ENCODE measurements around the gene FAT1. TPM values are rescaled to one million over a fixed set of nuclear protein-coding genes. Genes with fewer than 3 reads are reported as not detected.

The FAT1 gene
- total RNA-seq, 1 donor from 2014 or later, result 408 TPM

DNA sequence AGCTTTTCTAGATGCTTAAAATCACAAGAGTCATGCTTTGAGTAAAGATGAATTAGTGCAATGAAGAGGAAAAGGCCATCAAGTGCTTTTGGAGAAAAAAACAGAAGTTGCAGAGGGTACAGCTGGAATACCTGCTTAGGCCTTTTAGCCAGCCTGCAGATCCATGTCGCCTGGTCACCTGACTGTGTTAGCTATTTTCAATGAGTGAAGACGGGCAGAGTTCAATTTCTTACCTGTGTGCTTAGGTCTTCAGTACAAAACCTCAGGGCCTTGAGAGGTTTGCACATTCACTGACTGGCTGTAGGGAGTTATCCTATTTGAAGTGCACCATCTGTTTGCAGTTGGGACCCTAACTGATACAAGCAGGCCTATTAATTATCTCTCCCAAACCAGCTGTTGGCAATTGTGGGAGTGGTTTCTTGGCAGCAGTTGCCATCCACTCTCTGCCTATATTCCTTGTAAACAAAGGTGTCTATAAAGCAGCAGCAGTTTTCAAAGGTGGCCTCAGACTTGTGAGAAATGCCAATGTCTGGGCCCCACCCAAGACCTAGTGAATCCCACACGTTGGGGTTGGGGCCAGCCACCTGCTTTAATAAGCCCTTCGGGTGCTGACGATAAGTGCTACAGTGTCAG is 16.3 kb upstream of the FAT1 start:
- Mint-ChIP-seq H3K9me3 (ENCODE audit: unreplicated experiment) (no peaks in the 10 kb centered on the region), H3K36me3 (ENCODE audit: unreplicated experiment) (no peaks in the 10 kb centered on the region), H3K27me3 (ENCODE audit: unreplicated experiment) (no peaks in the 10 kb centered on the region), H3K4me3 (ENCODE audit: unreplicated experiment) (no peak overlapping the region), H3K4me1 (ENCODE audit: unreplicated experiment) (peaks cover 18% of the 10 kb centered on the region), H3K27ac (ENCODE audit: unreplicated experiment) (no peak overlapping the region)
- TF ChIP-seq, protein P1, sequence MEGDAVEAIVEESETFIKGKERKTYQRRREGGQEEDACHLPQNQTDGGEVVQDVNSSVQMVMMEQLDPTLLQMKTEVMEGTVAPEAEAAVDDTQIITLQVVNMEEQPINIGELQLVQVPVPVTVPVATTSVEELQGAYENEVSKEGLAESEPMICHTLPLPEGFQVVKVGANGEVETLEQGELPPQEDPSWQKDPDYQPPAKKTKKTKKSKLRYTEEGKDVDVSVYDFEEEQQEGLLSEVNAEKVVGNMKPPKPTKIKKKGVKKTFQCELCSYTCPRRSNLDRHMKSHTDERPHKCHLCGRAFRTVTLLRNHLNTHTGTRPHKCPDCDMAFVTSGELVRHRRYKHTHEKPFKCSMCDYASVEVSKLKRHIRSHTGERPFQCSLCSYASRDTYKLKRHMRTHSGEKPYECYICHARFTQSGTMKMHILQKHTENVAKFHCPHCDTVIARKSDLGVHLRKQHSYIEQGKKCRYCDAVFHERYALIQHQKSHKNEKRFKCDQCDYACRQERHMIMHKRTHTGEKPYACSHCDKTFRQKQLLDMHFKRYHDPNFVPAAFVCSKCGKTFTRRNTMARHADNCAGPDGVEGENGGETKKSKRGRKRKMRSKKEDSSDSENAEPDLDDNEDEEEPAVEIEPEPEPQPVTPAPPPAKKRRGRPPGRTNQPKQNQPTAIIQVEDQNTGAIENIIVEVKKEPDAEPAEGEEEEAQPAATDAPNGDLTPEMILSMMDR (IDR thresholded peaks at IDR 0.05), result no peak
- DNase-seq (ENCODE audit: extremely low spot score, unreplicated experiment), result no peak

GRCh38 chr4:186739317-186739716 is 15.7 kb upstream of the FAT1 start:
- Mint-ChIP-seq H3K36me3 (ENCODE audit: unreplicated experiment) (no peaks in the 10 kb centered on the region), H3K27me3 (ENCODE audit: unreplicated experiment) (no peaks in the 10 kb centered on the region)

DNA sequence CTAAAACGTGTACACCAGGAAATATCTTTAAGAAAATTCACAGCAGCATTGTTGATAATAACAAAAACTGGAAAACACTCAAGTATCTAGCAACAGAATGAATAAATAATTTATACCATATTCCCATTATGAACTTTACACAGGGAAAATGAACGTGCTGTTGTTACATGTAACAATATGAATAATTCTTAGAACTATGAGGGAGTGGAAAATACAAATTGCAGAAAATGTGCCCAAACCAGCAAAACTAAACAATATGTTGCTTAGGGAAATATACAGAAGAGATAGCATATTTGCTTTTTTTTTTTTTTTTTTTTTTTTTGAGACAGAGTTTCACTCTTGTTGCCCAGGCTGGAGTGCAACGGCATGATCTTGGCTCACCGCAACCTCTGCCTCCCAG is 14.8 kb upstream of the FAT1 start:
- TF ChIP-seq, protein P1 (IDR thresholded peaks at IDR 0.05), result no peak
- no peak for DNase-seq (ENCODE audit: extremely low spot score, unreplicated experiment)
- H3K36me3 Mint-ChIP-seq (ENCODE audit: unreplicated experiment), result no peaks in the 10 kb centered on the region
- H3K4me3 Mint-ChIP-seq (ENCODE audit: unreplicated experiment), result no peak overlapping the region
- H3K27ac Mint-ChIP-seq (ENCODE audit: unreplicated experiment), result no peak overlapping the region
- H3K9me3 Mint-ChIP-seq (ENCODE audit: unreplicated experiment), result no peaks in the 10 kb centered on the region
- H3K27me3 Mint-ChIP-seq (ENCODE audit: unreplicated experiment), result no peaks in the 10 kb centered on the region
- peaks cover 25% of the 10 kb centered on the region for H3K4me1 Mint-ChIP-seq (ENCODE audit: unreplicated experiment)

More at GRCh38 chr4:186739317-186739716, 15.7 kb upstream of the FAT1 start:
- Mint-ChIP-seq H3K27ac (ENCODE audit: unreplicated experiment) (no peak overlapping the region), H3K4me3 (ENCODE audit: unreplicated experiment) (no peak overlapping the region), H3K9me3 (ENCODE audit: unreplicated experiment) (no peaks in the 10 kb centered on the region), H3K4me1 (ENCODE audit: unreplicated experiment) (peaks cover 18% of the 10 kb centered on the region)
- TF ChIP-seq, protein P1 (IDR thresholded peaks at IDR 0.05), result no peak
- DNase-seq (ENCODE audit: extremely low spot score, unreplicated experiment), result no peak

GRCh38 chr4:186737427-186737826 is 13.8 kb upstream of the FAT1 start:
- peaks cover 19% of the 10 kb centered on the region for H3K4me1 Mint-ChIP-seq (ENCODE audit: unreplicated experiment)
- no peak overlapping the region for H3K27ac Mint-ChIP-seq (ENCODE audit: unreplicated experiment)
- H3K36me3 Mint-ChIP-seq (ENCODE audit: unreplicated experiment), result no peaks in the 10 kb centered on the region
- no peaks in the 10 kb centered on the region for H3K9me3 Mint-ChIP-seq (ENCODE audit: unreplicated experiment)
- H3K4me3 Mint-ChIP-seq (ENCODE audit: unreplicated experiment), result no peak overlapping the region
- DNase-seq (ENCODE audit: extremely low spot score, unreplicated experiment), result no peak
- no peaks in the 10 kb centered on the region for H3K27me3 Mint-ChIP-seq (ENCODE audit: unreplicated experiment)
- TF ChIP-seq, protein P1 (IDR thresholded peaks at IDR 0.05), result no peak

- DNase-seq (ENCODE audit: extremely low spot score, unreplicated experiment), result no peak
- Mint-ChIP-seq H3K9me3 (ENCODE audit: unreplicated experiment) (no peaks in the 10 kb centered on the region), H3K4me3 (ENCODE audit: unreplicated experiment) (no peak overlapping the region), H3K4me1 (ENCODE audit: unreplicated experiment) (peaks cover 20% of the 10 kb centered on the region), H3K27ac (ENCODE audit: unreplicated experiment) (no peak overlapping the region), H3K36me3 (ENCODE audit: unreplicated experiment) (peaks cover 2% of the 10 kb centered on the region), H3K27me3 (ENCODE audit: unreplicated experiment) (no peaks in the 10 kb centered on the region)
- TF ChIP-seq, protein P1 (IDR thresholded peaks at IDR 0.05), result no peak
Measured at GRCh38 chr4:186736466-186736865, 12.8 kb upstream of the FAT1 start.
